Measurements from ENCODE around the gene AMN1.

The AMN1 gene

GRCh38 chr12:31631023-31631724 lies 97.6 kb downstream of the AMN1 start:
- no peak for DNase-seq (ENCODE audit: low spot score)

GRCh38 chr12:31629756-31630732 lies 98.8 kb downstream of the AMN1 start:
- DNase-seq (ENCODE audit: low spot score), result peak; percentile 49

GRCh38 chr12:31627456-31628054 lies 101.3 kb downstream of the AMN1 start:
- no peak for DNase-seq (ENCODE audit: low spot score)

DNA sequence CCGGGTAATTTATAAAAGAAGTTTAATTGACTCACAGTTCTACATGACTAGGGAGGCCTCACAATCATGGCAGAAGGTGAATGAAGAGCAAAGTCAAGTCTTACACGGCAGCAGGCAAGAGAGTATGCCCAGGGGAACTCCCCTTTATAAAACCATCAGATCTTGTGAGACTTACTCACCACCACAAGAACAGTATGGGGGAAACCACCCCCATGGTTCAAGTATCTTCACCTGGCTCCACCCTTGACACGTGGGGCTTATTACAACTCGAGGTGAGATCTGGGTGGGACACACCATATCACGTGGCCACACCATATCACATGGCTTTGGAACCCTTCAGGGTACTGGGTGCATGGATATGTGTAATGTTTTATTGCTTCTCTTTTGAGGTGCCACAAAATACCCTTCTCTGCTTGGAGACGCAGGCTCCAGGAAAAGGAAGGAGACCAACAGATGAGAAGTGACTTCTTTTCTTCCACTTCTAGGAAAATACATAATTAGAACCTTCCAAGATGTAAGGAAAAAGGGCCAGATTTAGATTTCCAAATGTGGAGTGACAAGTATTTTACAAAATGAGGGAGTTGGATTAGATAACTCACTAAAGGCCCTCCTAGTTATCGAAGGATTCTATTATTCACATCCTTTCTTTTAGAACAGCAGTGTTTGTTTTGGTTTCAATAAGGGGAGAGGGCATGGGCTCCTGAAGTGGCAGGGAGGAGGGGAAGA lies 102.4 kb downstream of the AMN1 start:
- DNase-seq (ENCODE audit: low spot score), result no peak

DNA sequence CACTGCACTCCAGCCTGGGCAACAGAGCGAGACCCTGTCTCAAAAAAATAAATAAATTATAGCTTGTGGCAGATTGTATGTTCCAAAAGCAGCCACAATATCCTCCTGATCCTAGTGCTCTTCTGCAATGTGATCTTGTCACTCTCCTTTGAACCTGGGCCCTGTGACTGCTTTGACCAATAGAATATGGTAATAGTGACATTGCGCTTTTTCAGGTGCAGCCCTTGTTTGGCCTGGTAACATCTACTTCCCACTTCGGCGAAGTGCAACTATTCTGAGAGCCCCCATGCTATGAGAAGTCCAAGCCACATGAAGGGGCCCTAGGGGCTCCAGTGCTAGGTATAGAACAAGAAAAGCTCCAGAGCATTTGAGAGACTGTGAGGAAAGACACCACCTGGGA lies 106.8 kb downstream of the AMN1 start:
- no peak for DNase-seq (ENCODE audit: low spot score)

Measured in hepatic stellate cell (primary cell).